ENCODE data around the gene IKBKE.

Gene IKBKE

GRCh38 chr1:206460836-206461426, 9.3 kb upstream of the IKBKE start:
- DNase-seq (ENCODE audit: insufficient read length, low spot score) (no peak), FAIRE-seq (no peak)
- TF ChIP-seq PAX5 (IDR thresholded peaks at IDR 0.05; ENCODE audit: insufficient read depth, low read length, severe bottlenecking) (no peak), TAF1 (IDR thresholded peaks at IDR 0.05; ENCODE audit: low read depth, low read length) (no peak), SPI1 (IDR thresholded peaks at IDR 0.05; ENCODE audit: low read depth, low read length) (no peak), POU2F2 (IDR thresholded peaks at IDR 0.05; ENCODE audit: low read depth, low read length) (no peak), POLR2A (IDR thresholded peaks at IDR 0.05; ENCODE audit: low read depth, low read length) (no peak), POLR2AphosphoS5 (IDR thresholded peaks at IDR 0.05; ENCODE audit: low read depth, low read length) (no peak)

- DNase-seq (ENCODE audit: insufficient read length, low spot score) (peak; percentile 55), FAIRE-seq (peak; percentile 16)
- TF ChIP-seq TAF1 (IDR thresholded peaks at IDR 0.05; ENCODE audit: low read depth, low read length) (no peak), POU2F2 (IDR thresholded peaks at IDR 0.05; ENCODE audit: low read depth, low read length) (no peak), POLR2A (IDR thresholded peaks at IDR 0.05; ENCODE audit: low read depth, low read length) (no peak), PAX5 (IDR thresholded peaks at IDR 0.05; ENCODE audit: insufficient read depth, low read length, severe bottlenecking) (no peak), POLR2AphosphoS5 (IDR thresholded peaks at IDR 0.05; ENCODE audit: low read depth, low read length) (no peak), SPI1 (IDR thresholded peaks at IDR 0.05; ENCODE audit: low read depth, low read length) (no peak)
Measured at GRCh38 chr1:206461602-206462455, 8.4 kb upstream of the IKBKE start.

GRCh38 chr1:206463137-206463536, 7.1 kb upstream of the IKBKE start:
- no peak for FAIRE-seq

GRCh38 chr1:206463911-206464310, 6.4 kb upstream of the IKBKE start:
- FAIRE-seq (no peak), DNase-seq (ENCODE audit: insufficient read length, low spot score) (no peak)
- TF ChIP-seq POU2F2 (IDR thresholded peaks at IDR 0.05; ENCODE audit: low read depth, low read length) (no peak), TAF1 (IDR thresholded peaks at IDR 0.05; ENCODE audit: low read depth, low read length) (no peak)

More at GRCh38 chr1:206463137-206463536, 7.1 kb upstream of the IKBKE start:
- DNase-seq (ENCODE audit: insufficient read length, low spot score): no peak
- TF ChIP-seq POLR2AphosphoS5 (IDR thresholded peaks at IDR 0.05; ENCODE audit: low read depth, low read length) (no peak), POU2F2 (IDR thresholded peaks at IDR 0.05; ENCODE audit: low read depth, low read length) (no peak), SPI1 (IDR thresholded peaks at IDR 0.05; ENCODE audit: low read depth, low read length) (no peak), PAX5 (IDR thresholded peaks at IDR 0.05; ENCODE audit: insufficient read depth, low read length, severe bottlenecking) (no peak), POLR2A (IDR thresholded peaks at IDR 0.05; ENCODE audit: low read depth, low read length) (no peak), TAF1 (IDR thresholded peaks at IDR 0.05; ENCODE audit: low read depth, low read length) (no peak)

DNA sequence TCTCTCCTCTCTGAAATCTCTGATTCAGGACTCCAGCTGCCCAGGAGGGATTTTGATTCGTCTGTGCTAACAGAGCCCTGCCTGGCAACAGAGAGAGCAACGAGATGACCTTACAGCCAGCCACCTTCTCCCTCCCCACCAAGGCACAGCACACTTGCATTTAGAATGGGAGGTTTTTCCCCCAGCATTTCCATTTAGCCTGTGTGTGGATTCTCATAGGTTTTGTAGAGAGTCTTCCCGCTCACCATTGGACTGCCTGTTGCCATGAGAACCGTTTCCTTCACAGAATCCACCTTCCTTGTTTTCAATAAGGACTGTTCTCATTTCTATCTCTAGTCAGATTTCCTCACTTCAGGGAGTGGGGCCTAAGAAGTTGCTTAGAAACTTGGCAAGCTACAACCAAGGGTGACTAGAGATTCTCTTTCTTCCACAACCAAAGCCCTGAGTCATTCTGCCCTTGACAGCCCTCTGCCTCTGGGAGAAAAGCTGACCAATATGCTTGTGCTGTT, 5.8 kb upstream of the IKBKE start:
- FAIRE-seq (no peak), DNase-seq (ENCODE audit: insufficient read length, low spot score) (no peak)
- TF ChIP-seq PAX5 (IDR thresholded peaks at IDR 0.05; ENCODE audit: insufficient read depth, low read length, severe bottlenecking) (no peak), POU2F2 (IDR thresholded peaks at IDR 0.05; ENCODE audit: low read depth, low read length) (no peak), TAF1 (IDR thresholded peaks at IDR 0.05; ENCODE audit: low read depth, low read length) (no peak), POLR2AphosphoS5 (IDR thresholded peaks at IDR 0.05; ENCODE audit: low read depth, low read length) (no peak), POLR2A (IDR thresholded peaks at IDR 0.05; ENCODE audit: low read depth, low read length) (no peak), SPI1 (IDR thresholded peaks at IDR 0.05; ENCODE audit: low read depth, low read length) (no peak)

DNA sequence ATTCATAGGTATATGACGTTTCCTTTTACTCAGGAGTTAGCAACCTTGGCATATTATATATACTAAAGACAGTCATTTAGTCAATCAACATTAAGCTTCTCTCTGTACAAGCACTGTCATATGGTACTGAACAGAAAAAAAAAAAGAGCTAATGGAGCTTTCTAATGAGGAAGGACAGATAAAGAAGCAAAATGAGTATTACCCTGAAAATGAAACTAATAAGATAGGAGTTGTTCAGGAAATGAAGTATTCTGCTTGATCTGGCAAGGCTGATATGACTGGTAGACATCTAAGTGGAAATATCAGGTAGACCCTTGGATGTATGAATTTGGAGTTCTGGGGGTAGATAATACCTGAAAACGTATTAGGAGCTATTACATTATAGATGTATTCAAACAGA, 4.3 kb upstream of the IKBKE start:
- FAIRE-seq (no peak), DNase-seq (ENCODE audit: insufficient read length, low spot score) (no peak)
- TF ChIP-seq POU2F2 (IDR thresholded peaks at IDR 0.05; ENCODE audit: low read depth, low read length): no peak
- TF ChIP-seq PAX5 (IDR thresholded peaks at IDR 0.05; ENCODE audit: insufficient read depth, low read length, severe bottlenecking): no peak
- TF ChIP-seq TAF1 (IDR thresholded peaks at IDR 0.05; ENCODE audit: low read depth, low read length): no peak
- no peak for TF ChIP-seq SPI1 (IDR thresholded peaks at IDR 0.05; ENCODE audit: low read depth, low read length)
- no peak for TF ChIP-seq POLR2AphosphoS5 (IDR thresholded peaks at IDR 0.05; ENCODE audit: low read depth, low read length)
- TF ChIP-seq POLR2A (IDR thresholded peaks at IDR 0.05; ENCODE audit: low read depth, low read length): no peak

DNA sequence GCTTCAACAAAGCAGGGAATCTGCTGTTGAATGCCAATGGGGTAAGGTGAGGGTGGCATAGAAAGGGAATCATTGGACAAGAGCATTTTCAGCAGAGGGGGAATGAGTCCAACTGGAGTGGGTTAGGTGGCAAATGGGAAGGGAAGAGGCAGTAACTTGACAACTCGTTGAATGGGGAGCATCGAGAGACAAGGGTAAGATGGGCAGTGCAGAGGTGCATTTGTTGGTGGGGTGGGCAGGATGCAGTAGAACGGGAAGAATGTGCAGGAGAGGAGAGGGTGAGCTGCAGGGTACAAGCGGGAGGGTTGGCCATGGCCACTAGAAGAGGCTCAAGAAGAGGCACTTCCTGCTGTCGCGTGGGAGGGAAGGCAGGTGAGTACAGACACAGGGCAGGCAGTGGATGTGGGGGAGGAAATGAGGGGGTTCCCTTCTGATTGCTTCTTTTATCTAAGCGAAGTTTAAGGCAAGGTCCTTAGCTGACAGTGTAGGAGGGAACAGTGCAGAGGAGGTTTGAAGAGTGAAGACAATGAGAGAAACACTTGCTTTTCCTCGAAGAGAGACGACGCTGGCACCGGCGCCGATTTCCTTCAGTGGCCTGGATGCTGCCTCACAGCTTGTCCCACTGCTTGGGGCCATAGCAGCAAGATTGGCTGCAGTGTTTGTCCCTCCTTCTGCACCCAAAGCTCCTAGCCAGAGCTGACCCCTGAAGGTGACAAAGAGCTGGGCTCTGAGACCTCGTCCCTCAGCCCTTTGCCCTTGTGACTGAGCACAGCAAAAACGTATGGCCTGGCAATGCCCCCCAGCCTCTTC, 3.2 kb upstream of the IKBKE start:
- no peak for FAIRE-seq
- DNase-seq (ENCODE audit: insufficient read length, low spot score): no peak
- TF ChIP-seq TAF1 (IDR thresholded peaks at IDR 0.05; ENCODE audit: low read depth, low read length) (no peak), POLR2AphosphoS5 (IDR thresholded peaks at IDR 0.05; ENCODE audit: low read depth, low read length) (no peak), POU2F2 (IDR thresholded peaks at IDR 0.05; ENCODE audit: low read depth, low read length) (no peak), PAX5 (IDR thresholded peaks at IDR 0.05; ENCODE audit: insufficient read depth, low read length, severe bottlenecking) (no peak), POLR2A (IDR thresholded peaks at IDR 0.05; ENCODE audit: low read depth, low read length) (no peak), SPI1 (IDR thresholded peaks at IDR 0.05; ENCODE audit: low read depth, low read length) (no peak)

DNA sequence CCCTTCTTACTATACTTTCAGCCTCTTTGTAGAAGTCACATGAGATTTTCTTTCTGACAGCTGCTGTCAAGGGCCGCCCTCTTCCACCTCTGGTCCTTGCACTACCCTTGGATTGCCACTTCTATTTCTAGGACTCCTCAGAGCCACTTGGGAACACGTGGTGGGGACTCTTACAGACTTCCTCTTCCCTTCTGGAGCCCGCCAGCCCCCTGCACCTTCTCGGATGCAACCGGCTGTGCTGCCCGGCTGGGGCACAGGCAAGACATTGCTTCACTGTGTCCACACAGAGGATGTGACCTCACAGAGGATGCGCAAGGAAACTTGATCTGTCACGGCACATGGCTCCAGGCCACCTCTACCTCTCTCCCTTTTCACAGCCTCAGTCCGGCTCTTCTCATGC, 2.4 kb upstream of the IKBKE start:
- FAIRE-seq (peak; percentile 76), DNase-seq (ENCODE audit: insufficient read length, low spot score) (no peak)
- no peak for TF ChIP-seq POLR2A (IDR thresholded peaks at IDR 0.05; ENCODE audit: low read depth, low read length)
- no peak for TF ChIP-seq POU2F2 (IDR thresholded peaks at IDR 0.05; ENCODE audit: low read depth, low read length)
- TF ChIP-seq SPI1 (IDR thresholded peaks at IDR 0.05; ENCODE audit: low read depth, low read length): peak; percentile 1; the same call in 1 of the 2 replicates

DNA sequence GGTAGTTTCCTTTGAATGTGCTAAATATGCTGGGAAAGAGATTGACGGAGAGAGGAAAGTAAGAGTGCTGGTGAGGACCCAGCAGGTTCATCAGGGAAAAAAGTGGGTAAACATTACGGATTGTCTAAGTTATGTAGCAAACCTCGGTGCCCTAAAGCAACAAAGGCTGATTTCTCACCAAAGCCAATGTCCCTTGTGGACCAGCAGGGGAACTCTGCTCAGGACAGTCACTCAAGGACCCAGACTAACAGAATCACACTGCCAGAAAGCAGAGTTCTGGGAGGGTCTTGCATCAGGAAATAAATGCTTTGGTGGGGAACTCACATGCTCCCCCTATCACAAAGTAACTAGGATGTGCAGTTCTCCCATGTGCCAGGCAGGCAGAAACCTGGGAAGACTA, 1.7 kb upstream of the IKBKE start:
- TF ChIP-seq POLR2A (IDR thresholded peaks at IDR 0.05; ENCODE audit: low read depth, low read length) (no peak), POU2F2 (IDR thresholded peaks at IDR 0.05; ENCODE audit: low read depth, low read length) (no peak), POLR2AphosphoS5 (IDR thresholded peaks at IDR 0.05; ENCODE audit: low read depth, low read length) (no peak), SPI1 (IDR thresholded peaks at IDR 0.05; ENCODE audit: low read depth, low read length) (no peak), PAX5 (IDR thresholded peaks at IDR 0.05; ENCODE audit: insufficient read depth, low read length, severe bottlenecking) (no peak), TAF1 (IDR thresholded peaks at IDR 0.05; ENCODE audit: low read depth, low read length) (no peak)
- DNase-seq (ENCODE audit: insufficient read length, low spot score): no peak
- no peak for FAIRE-seq
